B cell (primary cell): ENCODE measurements around the gene KARS1. TPM values are rescaled to one million over a fixed set of nuclear protein-coding genes. Genes with fewer than 3 reads are reported as not detected.

ENCODE experiments used
- ATAC-seq: fragments of 200-7000 bp; cut with Tn5 transposase; one replicate; pipeline ENCODE4 v1.10.0; 2021; ENCODE audit warnings: low read depth, mild to moderate bottlenecking, moderate number of reproducible peaks, moderate library complexity
- CTCF ChIA-PET: fragments of 350-600 bp; sonication (Branson Sonifier 250); formaldehyde crosslinking; loops from one replicate; lab custom pipeline; 2021; ENCODE audit warnings: antibody characterized with exemption, inconsistent platforms; lab: Charles Lee
- POLR2A ChIA-PET: fragments of 350-600 bp; sonication (Branson Sonifier 250); formaldehyde crosslinking; loops from one replicate; lab custom pipeline; 2021; ENCODE audit warnings: antibody characterized with exemption; lab: Charles Lee
- DNase-seq: peaks from one replicate; pipeline ENCODE4 v3.0.0; 2013
- H2AFZ ChIP-seq: 2 replicates; pipeline ENCODE4 v1.6.1; 2012; ENCODE audit warnings: mild to moderate bottlenecking, low read depth, low read length; ENCODE audit not compliant: insufficient read depth, poor library complexity, severe bottlenecking
- H3K27ac ChIP-seq, 2 donors: 1 replicate in 1 of 2; 2 replicates in 1 of 2; pipeline ENCODE4 v1.5.1; 2012 to 2013; ENCODE audit warnings: low read length in 2 of 2, mild to moderate bottlenecking in 2 of 2, moderate library complexity in 1 of 2
- H3K27me3 ChIP-seq, 4 experiments: fragments of 200-600 bp in 1 of 4; sonication (generic) in 1 of 4; replicated peaks in 1 of 4; 1 replicate in 2 of 4; 2 replicates in 2 of 4; pipeline versions ENCODE4 v1.6.1 to v1.7.0; 2013 to 2016; ENCODE audit warnings: low read length in 3 of 4, mild to moderate bottlenecking in 2 of 4, mixed read lengths in 1 of 4, moderate library complexity in 1 of 4; ENCODE audit not compliant: insufficient read depth in 4 of 4, control insufficient read depth in 3 of 4; ENCODE audit errors: control extremely low read depth in 1 of 4
- H3K36me3 ChIP-seq, 2 experiments: replicated peaks in 1 of 2; 1 replicate in 1 of 2; 2 replicates in 1 of 2; pipeline versions ENCODE4 v1.6.1 to v1.7.1; 2013; ENCODE audit warnings: low read length in 1 of 2; ENCODE audit not compliant: insufficient read depth in 2 of 2, control insufficient read depth in 1 of 2; ENCODE audit errors: control extremely low read depth in 1 of 2, extremely low read depth in 1 of 2
- H3K4me1 ChIP-seq, 2 donors: fragments of 200-600 bp in 1 of 2; sonication (generic) in 1 of 2; 1 replicate in 1 of 2; 2 replicates in 1 of 2; pipeline versions ENCODE4 v1.5.1 to v1.6.1; 2013 to 2017; ENCODE audit warnings: low read length in 2 of 2; ENCODE audit not compliant: control insufficient read depth in 2 of 2, insufficient read depth in 2 of 2
- H3K4me2 ChIP-seq: replicated peaks from 2 replicates; pipeline ENCODE3; 2012; ENCODE audit warnings: mild to moderate bottlenecking, low read depth, low read length; ENCODE audit not compliant: poor library complexity, severe bottlenecking
- H3K4me3 ChIP-seq, 5 experiments: fragments of 200-600 bp in 1 of 5; sonication (generic) in 1 of 5; 1 replicate in 3 of 5; 2 replicates in 2 of 5; pipeline versions ENCODE4 v1.5.1 to v1.7.0; 2011 to 2016; ENCODE audit warnings: low read length in 4 of 5, mild to moderate bottlenecking in 4 of 5, low read depth in 2 of 5, control low read depth in 1 of 5, moderate library complexity in 1 of 5; ENCODE audit not compliant: insufficient read depth in 1 of 5; ENCODE audit errors: control extremely low read depth in 1 of 5, extremely low read depth in 1 of 5
- H3K79me2 ChIP-seq: fragments of 200-600 bp; sonication (generic); one replicate; pipeline ENCODE4 v1.6.0; 2016; ENCODE audit warnings: low read length; ENCODE audit not compliant: control insufficient read depth, insufficient read depth
- H3K9ac ChIP-seq: fragments of 200-600 bp; sonication (generic); 2 replicates; pipeline ENCODE4 v1.6.1; 2017; ENCODE audit warnings: mild to moderate bottlenecking, low read length, moderate library complexity
- H3K9me3 ChIP-seq, 3 donors: one replicate each; pipeline versions ENCODE4 v1.6.1 to v1.7.1; 2013; ENCODE audit warnings: low read length in 2 of 3; ENCODE audit not compliant: control insufficient read depth in 2 of 3, insufficient read depth in 1 of 3; ENCODE audit errors: control extremely low read depth in 1 of 3
- H4K20me1 ChIP-seq: 2 replicates; pipeline ENCODE4 v1.6.0; 2012; ENCODE audit warnings: mild to moderate bottlenecking, low read length; ENCODE audit not compliant: insufficient read depth, control insufficient read depth, poor library complexity, severe bottlenecking
- H3K27ac Mint-ChIP-seq: one replicate; pipeline ENCODE4 v1.8.0; 2021; ENCODE audit warnings: mixed read lengths
- H3K27me3 Mint-ChIP-seq: one replicate; pipeline ENCODE4 v1.8.0; 2021; ENCODE audit warnings: mixed read lengths
- H3K4me1 Mint-ChIP-seq: one replicate; pipeline ENCODE4 v1.8.0; 2021; ENCODE audit warnings: mixed read lengths
- H3K4me3 Mint-ChIP-seq: one replicate; pipeline ENCODE4 v1.8.0; 2021; ENCODE audit warnings: mixed read lengths
- H3K9me3 Mint-ChIP-seq: one replicate; pipeline ENCODE4 v1.8.0; 2022; ENCODE audit warnings: mixed read lengths; ENCODE audit not compliant: insufficient read depth
- EZH2 ChIP-seq: IDR thresholded peaks from 2 replicates; pipeline ENCODE4 v1.6.1; 2012; ENCODE audit warnings: borderline replicate concordance, low read depth, mild to moderate bottlenecking, moderate library complexity, low read length; ENCODE audit not compliant: insufficient read depth, poor library complexity, severe bottlenecking
- WGBS: methylation state at CpG from one replicate; pipeline ENCODE4 v1.1.5; 2013; ENCODE audit warnings: missing lambda C conversion rate; ENCODE audit not compliant: insufficient coverage; 5-methylcytosine and 5-hydroxymethylcytosine counted together
- intact Hi-C: fragments of 100-400 bp; cut with micrococcal nuclease; formaldehyde crosslinking; loops from one replicate; pipeline ENCODE4 v1.10.0; 2022
- polyA plus RNA-seq: library from polyadenylated mRNA; depleted of rRNA; stranded (reverse); fragments of >200 nt; gene quantifications from 2 replicates; pipeline ENCODE4 v1.2.3, GENCODE V29; 2012
- total RNA-seq, 2 donors: library from RNA; stranded (reverse); fragments of 120-200 nt in 1 of 2; gene quantifications; 1 replicate in 1 of 2; 2 replicates in 1 of 2; pipeline versions ENCODE4 v1.2.3 to v1.2.4, GENCODE V29; 2013 to 2022
- TF ChIP-seq, protein P1 (sequence below): fragments of 200-600 bp; IDR thresholded peaks from one replicate; pipeline ENCODE4 v1.8.0; 2022; ENCODE audit warnings: antibody characterized with exemption, mild to moderate bottlenecking

KARS1 gene
- total and polyA plus RNA-seq, 2 donors (not counting 1 experiment from before 2014, with no cell fraction given): 70.7 to 114 TPM

DNA sequence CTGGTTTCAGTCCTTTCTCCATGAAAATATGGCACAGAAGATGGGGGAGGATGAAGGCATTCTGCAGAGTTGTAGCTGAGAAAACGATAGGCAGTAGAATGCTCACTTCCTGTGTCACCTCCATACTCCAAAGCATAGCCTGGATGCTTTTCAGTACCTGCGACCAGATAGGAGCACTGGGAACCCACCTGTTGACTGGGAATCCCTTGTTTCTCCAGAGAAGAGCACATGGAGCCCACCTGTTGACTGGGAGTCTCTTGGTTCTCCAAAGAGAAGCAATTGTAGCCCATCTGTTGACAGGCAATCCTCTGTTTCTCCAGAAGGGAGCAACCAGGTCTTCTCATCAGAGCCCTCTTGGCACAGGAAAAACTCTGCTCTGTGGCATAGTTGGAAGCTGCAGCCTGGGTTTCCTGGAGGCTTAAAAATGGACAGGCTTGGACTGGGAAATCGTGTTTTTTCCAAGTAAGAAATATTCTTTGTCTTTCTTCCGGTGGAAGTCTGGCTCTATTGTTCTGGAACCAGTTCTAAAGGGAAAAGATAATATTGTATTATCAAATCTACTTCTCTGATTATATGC, 13.3 kb upstream of the KARS1 start:
- intact Hi-C loops: no loop called here
- peaks cover 34% of the 10 kb centered on the region for H4K20me1 ChIP-seq
- H2AFZ ChIP-seq: no peak overlapping the region
- Mint-ChIP-seq H3K4me3 (no peak overlapping the region), H3K27me3 (no peaks in the 10 kb centered on the region), H3K27ac (no peak overlapping the region), H3K4me1 (peaks cover 2% of the 10 kb centered on the region), H3K9me3 (no peaks in the 10 kb centered on the region)
- H3K4me2 ChIP-seq: no peak overlapping the region
- H3K36me3 ChIP-seq: peaks cover 0 to 51% of the 10 kb centered on the region in 2 experiments
- no peak for ATAC-seq
- WGBS: 100% methylated on average over 1 of the region's 4 CpGs
- H3K4me1 ChIP-seq: no peaks in the 10 kb centered on the region
- ChIA-PET CTCF (interaction anchor here (1.3 kb wide), 1 partner anchor 13 kb away, joined by 5 read pairs; the partner anchor contains the start of genes KARS1 and TERF2IP), POLR2A (no interaction called here)
- H3K9ac ChIP-seq: no peak overlapping the region
- H3K4me3 ChIP-seq: no peak overlapping the region
- no peak overlapping the region for H3K27ac ChIP-seq
- peaks cover 8% of the 10 kb centered on the region for H3K79me2 ChIP-seq
- no peaks in the 10 kb centered on the region for H3K9me3 ChIP-seq
- no peaks in the 10 kb centered on the region for H3K27me3 ChIP-seq
- TF ChIP-seq, protein P1, sequence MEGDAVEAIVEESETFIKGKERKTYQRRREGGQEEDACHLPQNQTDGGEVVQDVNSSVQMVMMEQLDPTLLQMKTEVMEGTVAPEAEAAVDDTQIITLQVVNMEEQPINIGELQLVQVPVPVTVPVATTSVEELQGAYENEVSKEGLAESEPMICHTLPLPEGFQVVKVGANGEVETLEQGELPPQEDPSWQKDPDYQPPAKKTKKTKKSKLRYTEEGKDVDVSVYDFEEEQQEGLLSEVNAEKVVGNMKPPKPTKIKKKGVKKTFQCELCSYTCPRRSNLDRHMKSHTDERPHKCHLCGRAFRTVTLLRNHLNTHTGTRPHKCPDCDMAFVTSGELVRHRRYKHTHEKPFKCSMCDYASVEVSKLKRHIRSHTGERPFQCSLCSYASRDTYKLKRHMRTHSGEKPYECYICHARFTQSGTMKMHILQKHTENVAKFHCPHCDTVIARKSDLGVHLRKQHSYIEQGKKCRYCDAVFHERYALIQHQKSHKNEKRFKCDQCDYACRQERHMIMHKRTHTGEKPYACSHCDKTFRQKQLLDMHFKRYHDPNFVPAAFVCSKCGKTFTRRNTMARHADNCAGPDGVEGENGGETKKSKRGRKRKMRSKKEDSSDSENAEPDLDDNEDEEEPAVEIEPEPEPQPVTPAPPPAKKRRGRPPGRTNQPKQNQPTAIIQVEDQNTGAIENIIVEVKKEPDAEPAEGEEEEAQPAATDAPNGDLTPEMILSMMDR: no peak
- TF ChIP-seq EZH2: no peak
- no peak for DNase-seq

DNA sequence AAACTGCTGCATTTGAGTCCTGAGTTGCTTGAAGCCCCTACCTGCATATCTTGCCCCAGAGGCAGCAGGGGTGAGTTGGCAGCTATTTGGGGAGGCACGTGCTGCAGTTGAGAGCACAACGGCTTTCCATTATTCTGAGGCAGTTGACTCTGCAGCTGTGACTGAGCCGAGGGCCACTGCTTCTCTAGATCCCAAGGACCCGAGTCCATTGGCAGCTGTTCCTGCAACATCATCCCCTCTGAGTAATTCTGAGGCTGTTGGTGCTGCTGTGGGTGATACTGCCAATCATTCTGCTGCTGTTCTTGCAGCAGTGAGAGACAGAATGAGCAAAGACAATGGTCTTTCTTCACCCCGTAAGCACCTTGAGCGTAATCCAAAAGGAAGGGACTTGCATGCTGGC, 12.9 kb upstream of the KARS1 start:
- intact Hi-C loops: no loop called here

More for the DNA sequence above, 12.9 kb upstream of the KARS1 start:
- no peak for DNase-seq
- H3K9ac ChIP-seq: no peak overlapping the region
- Mint-ChIP-seq H3K4me3 (no peak overlapping the region), H3K27ac (no peak overlapping the region), H3K4me1 (peaks cover 2% of the 10 kb centered on the region), H3K27me3 (no peaks in the 10 kb centered on the region), H3K9me3 (no peaks in the 10 kb centered on the region)
- TF ChIP-seq, protein P1: no peak
- TF ChIP-seq EZH2: no peak
- no peak overlapping the region for H3K27ac ChIP-seq
- no peaks in the 10 kb centered on the region for H3K27me3 ChIP-seq
- no peak overlapping the region for H3K4me3 ChIP-seq
- no peak overlapping the region for H3K4me2 ChIP-seq
- no peak overlapping the region for H2AFZ ChIP-seq
- no peaks in the 10 kb centered on the region for H3K9me3 ChIP-seq
- no peaks in the 10 kb centered on the region for H3K4me1 ChIP-seq
- ATAC-seq: no peak
- peaks cover 13% of the 10 kb centered on the region for H3K79me2 ChIP-seq
- peaks cover 39% of the 10 kb centered on the region for H4K20me1 ChIP-seq
- ChIA-PET POLR2A (no interaction called here), CTCF (interaction anchor here (1.3 kb wide), 1 partner anchor 13 kb away, joined by 5 read pairs; the partner anchor contains the start of genes KARS1 and TERF2IP)
- H3K36me3 ChIP-seq: peaks cover 0 to 56% of the 10 kb centered on the region in 2 experiments
- 100% methylated on average over 1 of the region's 6 CpGs for whole genome bisulfite sequencing
